T-helper 1 cell treated with Interleukin-12 subunit alpha and Interleukin-12 subunit beta and Interleukin-4 antibody, amounts not matched to agents 30 μg/mL and 1 μg/mL, for 36 hours (primary cell): ENCODE data around the gene SMARCD3.

ENCODE experiments used
- H3K27ac Mint-ChIP-seq: one replicate; pipeline ENCODE4 v1.8.0; 2021; ENCODE audit warnings: mild to moderate bottlenecking, mixed read lengths
- H3K27me3 Mint-ChIP-seq: one replicate; pipeline ENCODE4 v1.8.0; 2021; ENCODE audit warnings: low read depth, mixed read lengths
- H3K36me3 Mint-ChIP-seq: one replicate; pipeline ENCODE4 v1.8.0; 2021; ENCODE audit warnings: low read depth, mixed read lengths
- H3K4me1 Mint-ChIP-seq: one replicate; pipeline ENCODE4 v1.8.0; 2021; ENCODE audit warnings: low read depth, mixed read lengths
- H3K4me3 Mint-ChIP-seq: one replicate; pipeline ENCODE4 v1.8.0; 2021; ENCODE audit warnings: mild to moderate bottlenecking, moderate library complexity, mixed read lengths
- H3K9me3 Mint-ChIP-seq: one replicate; pipeline ENCODE4 v1.8.0; 2021; ENCODE audit warnings: mixed read lengths

Gene SMARCD3

GRCh38 chr7:151191544-151191943, 57.0 kb downstream of the SMARCD3 start:
- no peak overlapping the region for H3K4me3 Mint-ChIP-seq
- H3K4me1 Mint-ChIP-seq, result peaks cover 2% of the 10 kb centered on the region
- H3K36me3 Mint-ChIP-seq, result no peaks in the 10 kb centered on the region
- no peaks in the 10 kb centered on the region for H3K9me3 Mint-ChIP-seq
- H3K27me3 Mint-ChIP-seq, result peaks cover 11% of the 10 kb centered on the region
- no peak overlapping the region for H3K27ac Mint-ChIP-seq

- Mint-ChIP-seq H3K27ac (no peak overlapping the region), H3K9me3 (no peaks in the 10 kb centered on the region), H3K27me3 (no peaks in the 10 kb centered on the region), H3K4me3 (no peak overlapping the region), H3K36me3 (no peaks in the 10 kb centered on the region), H3K4me1 (peaks cover under 1% of the 10 kb centered on the region)
These were observed 59.5 kb downstream of the SMARCD3 start for GRCh38 chr7:151189038-151189437.
